ENCODE results near the gene MEOX2.

DNA sequence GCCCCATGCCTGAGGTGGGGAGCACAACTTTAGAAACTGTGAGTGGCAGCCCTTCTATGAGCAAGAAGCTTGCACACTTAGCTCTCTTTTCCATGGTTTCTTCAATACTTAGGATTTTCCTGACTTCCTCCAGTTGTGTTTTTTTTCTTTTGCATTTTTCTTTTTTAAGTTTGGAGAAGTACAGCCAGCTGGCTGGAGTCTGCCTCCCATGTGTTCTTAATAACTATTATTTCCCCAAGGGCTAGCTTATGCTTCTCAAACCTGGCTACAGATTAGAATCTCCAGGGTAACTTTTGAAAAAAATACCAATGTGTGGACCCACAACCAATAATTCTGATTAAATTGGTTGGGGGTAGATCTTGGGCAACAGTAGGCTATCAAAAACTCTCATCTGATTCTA is 37.4 kb upstream of the MEOX2 start:
- TF ChIP-seq, protein P1, sequence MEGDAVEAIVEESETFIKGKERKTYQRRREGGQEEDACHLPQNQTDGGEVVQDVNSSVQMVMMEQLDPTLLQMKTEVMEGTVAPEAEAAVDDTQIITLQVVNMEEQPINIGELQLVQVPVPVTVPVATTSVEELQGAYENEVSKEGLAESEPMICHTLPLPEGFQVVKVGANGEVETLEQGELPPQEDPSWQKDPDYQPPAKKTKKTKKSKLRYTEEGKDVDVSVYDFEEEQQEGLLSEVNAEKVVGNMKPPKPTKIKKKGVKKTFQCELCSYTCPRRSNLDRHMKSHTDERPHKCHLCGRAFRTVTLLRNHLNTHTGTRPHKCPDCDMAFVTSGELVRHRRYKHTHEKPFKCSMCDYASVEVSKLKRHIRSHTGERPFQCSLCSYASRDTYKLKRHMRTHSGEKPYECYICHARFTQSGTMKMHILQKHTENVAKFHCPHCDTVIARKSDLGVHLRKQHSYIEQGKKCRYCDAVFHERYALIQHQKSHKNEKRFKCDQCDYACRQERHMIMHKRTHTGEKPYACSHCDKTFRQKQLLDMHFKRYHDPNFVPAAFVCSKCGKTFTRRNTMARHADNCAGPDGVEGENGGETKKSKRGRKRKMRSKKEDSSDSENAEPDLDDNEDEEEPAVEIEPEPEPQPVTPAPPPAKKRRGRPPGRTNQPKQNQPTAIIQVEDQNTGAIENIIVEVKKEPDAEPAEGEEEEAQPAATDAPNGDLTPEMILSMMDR (IDR thresholded peaks at IDR 0.05; ENCODE audit: low read depth, low read length) = no peak
- TF ChIP-seq EZH2phosphoT487 (IDR thresholded peaks at IDR 0.05; ENCODE audit: low read depth) = no peak
